IMR-90 (cell line): Measurements from ENCODE around the gene RNF141. TPM values are rescaled to one million over a fixed set of nuclear protein-coding genes. Genes with fewer than 3 reads are reported as not detected.

ENCODE experiments used
- ATAC-seq: fragments of 200-7000 bp; cut with Tn5 transposase; 2 replicates; pipeline ENCODE4 v1.9.1; 2020; ENCODE audit warnings: low read depth, mild to moderate bottlenecking, moderate library complexity
- BruUV-seq: library from RNA; stranded (reverse); fragments of 400-500 nt; replicated peaks from 2 replicates; lab custom pipeline; 2021; lab: Mats Ljungman, UMichigan
- CTCF ChIA-PET: fragments of 300-600 bp; formaldehyde crosslinking; extraction: SDS; loops from one replicate; lab custom pipeline; 2021; ENCODE audit warnings: antibody characterized with exemption; lab: Yijun Ruan, JAX
- POLR2A ChIA-PET: fragments of 300-600 bp; sonication (Branson Sonifier 250); formaldehyde crosslinking; loops from one replicate; lab custom pipeline; 2022; ENCODE audit warnings: antibody characterized with exemption; ENCODE audit not compliant: unreplicated experiment; lab: Charles Lee
- DNase-seq: peaks from one replicate; pipeline ENCODE4 v3.0.0; 2013
- H2AFZ ChIP-seq: replicated peaks from 2 replicates; pipeline ENCODE3; 2013; ENCODE audit warnings: low read length, mild to moderate bottlenecking; ENCODE audit not compliant: poor library complexity
- H2AK5ac ChIP-seq: 2 replicates; pipeline ENCODE4 v1.6.1; 2013; ENCODE audit warnings: low read depth, low read length, inconsistent platforms
- H2AK9ac ChIP-seq: replicated peaks from 2 replicates; pipeline ENCODE3; 2013; ENCODE audit warnings: mild to moderate bottlenecking, low read depth, low read length, moderate library complexity; ENCODE audit not compliant: poor library complexity
- H2BK120ac ChIP-seq: 2 replicates; pipeline ENCODE4 v1.6.1; 2013; ENCODE audit warnings: low read depth, low read length, inconsistent platforms
- H2BK15ac ChIP-seq: 3 replicates; pipeline ENCODE4 v1.6.1; 2013; ENCODE audit warnings: low read depth, low read length, inconsistent platforms
- H2BK20ac ChIP-seq: 2 replicates; pipeline ENCODE4 v1.6.1; 2013; ENCODE audit warnings: low read depth, mild to moderate bottlenecking, inconsistent platforms, low read length, moderate library complexity
- H2BK5ac ChIP-seq: 2 replicates; pipeline ENCODE4 v1.6.1; 2013; ENCODE audit warnings: mild to moderate bottlenecking, low read depth, low read length, inconsistent platforms; ENCODE audit not compliant: poor library complexity, severe bottlenecking
- H3K14ac ChIP-seq: replicated peaks from 2 replicates; pipeline ENCODE4 v1.6.1; 2013; ENCODE audit warnings: low read depth, low read length, inconsistent platforms
- H3K18ac ChIP-seq: 2 replicates; pipeline ENCODE4 v1.6.1; 2013; ENCODE audit warnings: low read depth, low read length, control low read depth
- H3K23ac ChIP-seq: 2 replicates; pipeline ENCODE4 v1.6.1; 2013; ENCODE audit warnings: low read depth, low read length, inconsistent platforms
- H3K27ac ChIP-seq: 2 replicates; pipeline ENCODE4 v1.5.1; 2013; ENCODE audit warnings: mild to moderate bottlenecking, control low read depth, low read length; ENCODE audit not compliant: insufficient read depth
- H3K27me3 ChIP-seq: 2 replicates; pipeline ENCODE4 v1.6.1; 2013; ENCODE audit warnings: low read length; ENCODE audit not compliant: control insufficient read depth, insufficient read depth
- H3K36me3 ChIP-seq: 2 replicates; pipeline ENCODE4 v1.6.1; 2013; ENCODE audit warnings: low read length, mixed read lengths; ENCODE audit not compliant: control insufficient read depth, insufficient read depth
- H3K4ac ChIP-seq: 2 replicates; pipeline ENCODE4 v1.6.1; 2013; ENCODE audit warnings: low read depth, low read length, inconsistent platforms
- H3K4me1 ChIP-seq: 2 replicates; pipeline ENCODE4 v1.6.1; 2013; ENCODE audit warnings: low read length, mixed read lengths; ENCODE audit not compliant: control insufficient read depth, insufficient read depth
- H3K4me2 ChIP-seq: 2 replicates; pipeline ENCODE4 v1.6.1; 2013; ENCODE audit warnings: low read depth, mild to moderate bottlenecking, control low read depth, low read length, moderate library complexity
- H3K4me3 ChIP-seq: 2 replicates; pipeline ENCODE4 v1.5.1; 2013; ENCODE audit warnings: low read depth, mild to moderate bottlenecking, control low read depth, low read length, moderate library complexity; ENCODE audit not compliant: insufficient read depth
- H3K56ac ChIP-seq: 2 replicates; pipeline ENCODE4 v1.6.1; 2013; ENCODE audit warnings: low read length, inconsistent platforms; ENCODE audit not compliant: insufficient read depth; ENCODE audit errors: extremely low read depth
- H3K79me1 ChIP-seq, 2 experiments: 2 replicates each; pipeline ENCODE4 v1.6.1; 2013; ENCODE audit warnings: low read length in 2 of 2, inconsistent platforms in 1 of 2, low read depth in 1 of 2
- H3K9ac ChIP-seq: 2 replicates; pipeline ENCODE4 v1.6.1; 2013; ENCODE audit warnings: low read depth, low read length, control low read depth
- H3K9me1 ChIP-seq: 2 replicates; pipeline ENCODE4 v1.6.1; 2013; ENCODE audit warnings: low read length, inconsistent platforms; ENCODE audit not compliant: insufficient read depth
- H3K9me3 ChIP-seq: 2 replicates; pipeline ENCODE4 v1.6.1; 2013; ENCODE audit warnings: low read length; ENCODE audit not compliant: control insufficient read depth, insufficient read depth
- H4K20me1 ChIP-seq: 2 replicates; pipeline ENCODE4 v1.6.1; 2013; ENCODE audit warnings: low read length, inconsistent platforms; ENCODE audit not compliant: insufficient read depth
- H4K5ac ChIP-seq: 2 replicates; pipeline ENCODE4 v1.6.1; 2013; ENCODE audit warnings: mild to moderate bottlenecking, low read depth, low read length, control low read depth
- H4K8ac ChIP-seq, 2 experiments: 2 replicates each; pipeline ENCODE4 v1.6.1; 2013; ENCODE audit warnings: low read depth in 2 of 2, low read length in 2 of 2, control low read depth in 1 of 2, inconsistent platforms in 1 of 2
- H4K91ac ChIP-seq: 2 replicates; pipeline ENCODE4 v1.6.1; 2013; ENCODE audit warnings: low read depth, low read length, inconsistent platforms; ENCODE audit not compliant: insufficient read depth
- BHLHE40 ChIP-seq: fragments of 150-350 bp; IDR thresholded peaks from 2 replicates; pipeline ENCODE4 v1.6.1; 2016; ENCODE audit warnings: mild to moderate bottlenecking, low read depth, low read length
- ELK1 ChIP-seq: fragments of 150-350 bp; IDR thresholded peaks from 2 replicates; pipeline ENCODE4 v1.6.1; 2016; ENCODE audit warnings: low read depth, mild to moderate bottlenecking, low read length, moderate library complexity, borderline replicate concordance
- FOS ChIP-seq: fragments of 150-350 bp; IDR thresholded peaks from 2 replicates; pipeline ENCODE4 v1.6.1; 2016; ENCODE audit warnings: low read depth, low read length
- MAZ ChIP-seq: IDR thresholded peaks from 2 replicates; pipeline ENCODE4 v1.6.1; 2012; ENCODE audit warnings: low read depth, mild to moderate bottlenecking, low read length, improper control_type of control experiment, moderate library complexity, borderline replicate concordance
- MXI1 ChIP-seq: IDR thresholded peaks from 2 replicates; pipeline ENCODE4 v1.6.1; 2012; ENCODE audit warnings: low read depth, mild to moderate bottlenecking, low read length, moderate library complexity, borderline replicate concordance
- NFE2L2 ChIP-seq: fragments of 150-350 bp; IDR thresholded peaks from 2 replicates; pipeline ENCODE4 v1.6.1; 2016; ENCODE audit warnings: low read depth, mild to moderate bottlenecking, low read length
- POLR2A ChIP-seq: IDR thresholded peaks from 2 replicates; pipeline ENCODE4 v1.6.1; 2012; ENCODE audit warnings: mild to moderate bottlenecking, low read depth, low read length
- RAD21 ChIP-seq: IDR thresholded peaks from 2 replicates; pipeline ENCODE4 v1.6.1; 2012; ENCODE audit warnings: low read length, improper control_type of control experiment
- RCOR1 ChIP-seq: IDR thresholded peaks from 2 replicates; pipeline ENCODE4 v1.6.1; 2012; ENCODE audit warnings: mild to moderate bottlenecking, low read length, improper control_type of control experiment; ENCODE audit not compliant: insufficient replicate concordance
- RFX5 ChIP-seq: IDR thresholded peaks from 2 replicates; pipeline ENCODE4 v1.8.0; 2012; ENCODE audit warnings: low read depth, mild to moderate bottlenecking, low read length, moderate library complexity
- SMC3 ChIP-seq: fragments of 150-350 bp; IDR thresholded peaks from 2 replicates; pipeline ENCODE4 v1.6.1; 2016; ENCODE audit warnings: low read depth, mild to moderate bottlenecking, antibody characterized with exemption, low read length, moderate library complexity
- WGBS, 2 experiments: methylation state at CpG; one replicate each; pipeline versions ENCODE4 v1.1.5 to v1.1.7; 2013; ENCODE audit warnings: missing lambda C conversion rate in 2 of 2; ENCODE audit not compliant: insufficient read length in 1 of 2; ENCODE audit errors: extremely low coverage in 2 of 2; 5-methylcytosine and 5-hydroxymethylcytosine counted together
- dilution Hi-C: fragments of 300-500 bp; cut with HindIII; formaldehyde crosslinking; loops from one replicate; pipeline ENCODE4 v1.14.3; 2018; ENCODE audit warnings: low sequenced_read_pairs; ENCODE audit not compliant: unreplicated experiment
- in situ Hi-C: fragments of 300-500 bp; cut with MboI; formaldehyde crosslinking; loops from 3 replicates; pipeline ENCODE4 v1.14.3; 2019; ENCODE audit warnings: low sequenced_read_pairs, inconsistent platforms, mixed read lengths
- intact Hi-C: fragments of 100-400 bp; cut with micrococcal nuclease; formaldehyde crosslinking; loops from 2 replicates; pipeline ENCODE4 v1.10.0; 2022
- polyA plus RNA-seq, 3 experiments: library from polyadenylated mRNA; depleted of rRNA; stranded (reverse); fragments of >200 nt; gene quantifications; 2 replicates each; pipeline ENCODE4 v1.2.3, GENCODE V29; 2012; ENCODE audit warnings: low replicate concordance in 1 of 3
- total RNA-seq: library from RNA; depleted of rRNA; stranded (reverse); fragments of >200 nt; gene quantifications from 2 replicates; pipeline ENCODE4 v1.2.3, GENCODE V29; 2012
- TF ChIP-seq, protein P1 (sequence below): fragments of 150-350 bp; IDR thresholded peaks from 2 replicates; pipeline ENCODE4 v1.6.1; 2017; ENCODE audit warnings: mild to moderate bottlenecking, antibody characterized with exemption, low read length, low read depth

Gene RNF141
- total and polyA plus RNA-seq, 2 of the 4 experiments (the other 2 are of a cell fraction), result 13.8 to 18.6 TPM

DNA sequence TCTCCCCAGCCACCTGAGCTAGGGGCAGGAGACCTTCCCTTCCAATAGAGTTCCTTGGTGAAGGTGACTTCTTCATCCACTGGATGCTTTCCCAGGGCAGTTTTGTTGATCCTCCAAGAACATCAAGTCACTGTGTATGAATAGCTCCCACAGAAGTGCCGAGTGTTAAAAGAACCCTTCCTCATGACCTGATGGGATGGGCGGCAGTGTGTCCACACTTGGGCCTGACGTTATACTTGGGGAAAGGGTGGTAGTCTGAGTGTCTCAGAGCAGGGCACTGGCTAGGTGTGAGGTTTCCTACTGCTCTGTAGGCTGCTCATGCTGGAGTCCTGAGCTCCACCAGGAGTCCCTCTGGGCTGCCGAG, 35.0 kb upstream of the RNF141 start:
- Histone ChIP-seq H3K4me2 (no peak overlapping the region), H4K8ac (no peak overlapping the region), H3K9me3 (no peaks in the 10 kb centered on the region), H3K27ac (no peak overlapping the region), H3K23ac (peak overlapping the region; percentile 16; the same call in 1 of the 2 replicates), H2BK120ac (no peak overlapping the region; the same call in 1 of the 2 replicates), H3K18ac (no peak overlapping the region), H3K79me1 (peaks cover 0 to 8% of the 10 kb centered on the region in 2 experiments; a peak in 2 of 4 replicates), H3K9me1 (peaks cover 39% of the 10 kb centered on the region), H4K5ac (no peak overlapping the region), H3K14ac (no peak overlapping the region; the same call in 1 of the 2 replicates), H3K56ac (no peak overlapping the region), H3K4ac (no peak overlapping the region), H2AK5ac (0 out of 2 replicates have a peak overlapping the region, but pooled peaks have one; percentile 28), H3K9ac (no peak overlapping the region), H2BK15ac (no peak overlapping the region), H2BK20ac (no peak overlapping the region; the same call in 1 of the 2 replicates), H4K20me1 (no peaks in the 10 kb centered on the region; the same call in 1 of the 2 replicates), H3K36me3 (peaks cover 62% of the 10 kb centered on the region), H3K4me3 (no peak overlapping the region), H2AK9ac (no peak overlapping the region), H2BK5ac (no peak overlapping the region), H2AFZ (no peak overlapping the region), H4K91ac (no peak overlapping the region), H3K4me1 (peaks cover 15% of the 10 kb centered on the region), H3K27me3 (no peaks in the 10 kb centered on the region)
- dilution Hi-C loops, result no loop called here
- intact Hi-C loops, result no loop called here
- in situ Hi-C loops, result no loop called here
- no peak for DNase-seq
- ChIA-PET POLR2A (no interaction called here), CTCF (no interaction called here)
- WGBS, 2 experiments, result no CpG with 5 or more reads among the region's 4 CpGs
- BruUV-seq, result no TSS peak
- ATAC-seq, result no peak
- TF ChIP-seq RFX5 (no peak), RAD21 (no peak), MXI1 (no peak), POLR2A (no peak), ELK1 (no peak), NFE2L2 (no peak), BHLHE40 (no peak), MAZ (no peak), RCOR1 (no peak), SMC3 (no peak), FOS (no peak)
- TF ChIP-seq, protein P1, sequence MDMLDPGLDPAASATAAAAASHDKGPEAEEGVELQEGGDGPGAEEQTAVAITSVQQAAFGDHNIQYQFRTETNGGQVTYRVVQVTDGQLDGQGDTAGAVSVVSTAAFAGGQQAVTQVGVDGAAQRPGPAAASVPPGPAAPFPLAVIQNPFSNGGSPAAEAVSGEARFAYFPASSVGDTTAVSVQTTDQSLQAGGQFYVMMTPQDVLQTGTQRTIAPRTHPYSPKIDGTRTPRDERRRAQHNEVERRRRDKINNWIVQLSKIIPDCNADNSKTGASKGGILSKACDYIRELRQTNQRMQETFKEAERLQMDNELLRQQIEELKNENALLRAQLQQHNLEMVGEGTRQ, result no peak
